HG03108 (cell line): ENCODE measurements around the gene HCFC1R1.
A peak's percentile ranks its signal among the peaks of the same experiment; 100 is the strongest.

ENCODE experiments used
- ATAC-seq: cut with Tn5 transposase; IDR thresholded peaks from one replicate; pipeline ENCODE4 v1.9.1; 2021; ENCODE audit warnings: moderate library complexity; ENCODE audit not compliant: unreplicated experiment

Gene HCFC1R1

DNA sequence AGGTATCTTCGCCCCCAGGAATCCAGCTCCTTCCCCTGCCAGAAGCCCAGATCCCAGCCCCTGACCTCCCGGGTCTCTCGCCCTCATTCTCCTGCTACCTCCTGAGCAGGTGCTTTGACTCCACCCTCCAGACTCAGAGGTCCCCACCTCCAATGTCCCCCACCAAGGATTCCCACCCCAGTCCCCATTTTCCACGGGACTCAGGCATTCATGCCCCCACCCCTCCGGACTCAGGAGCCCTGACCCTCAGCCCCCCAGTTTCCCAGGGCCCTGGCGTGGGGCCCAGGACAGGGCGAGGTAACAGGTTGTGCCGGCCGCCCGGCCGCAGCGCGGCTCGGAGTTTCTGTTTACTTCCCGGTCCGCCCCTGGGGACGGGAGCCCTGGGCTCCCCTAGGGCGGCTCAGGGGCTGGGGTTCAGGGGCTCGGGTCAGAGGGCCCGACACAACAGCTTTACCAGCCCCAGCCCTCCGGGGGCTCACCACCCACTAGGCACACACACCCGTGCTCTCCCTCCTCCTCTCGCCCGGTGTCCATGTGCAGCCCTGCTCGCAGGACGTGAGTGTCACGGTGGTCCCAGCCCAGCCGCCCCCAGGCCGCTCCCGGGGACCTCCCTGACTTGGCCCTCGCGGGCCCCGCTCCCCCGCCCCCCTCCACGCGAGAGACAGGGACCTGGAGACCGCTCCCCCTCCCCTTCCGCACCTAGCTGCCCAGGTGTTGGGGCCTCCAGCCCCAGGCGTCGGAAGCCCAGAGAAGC lies 12.4 kb upstream of the HCFC1R1 start:
- ATAC-seq: no peak

- no peak for ATAC-seq
Measured at GRCh38 chr16:3035289-3035971, 11.7 kb upstream of the HCFC1R1 start.

- no peak for ATAC-seq
Measured at GRCh38 chr16:3032624-3033023, 8.9 kb upstream of the HCFC1R1 start.

DNA sequence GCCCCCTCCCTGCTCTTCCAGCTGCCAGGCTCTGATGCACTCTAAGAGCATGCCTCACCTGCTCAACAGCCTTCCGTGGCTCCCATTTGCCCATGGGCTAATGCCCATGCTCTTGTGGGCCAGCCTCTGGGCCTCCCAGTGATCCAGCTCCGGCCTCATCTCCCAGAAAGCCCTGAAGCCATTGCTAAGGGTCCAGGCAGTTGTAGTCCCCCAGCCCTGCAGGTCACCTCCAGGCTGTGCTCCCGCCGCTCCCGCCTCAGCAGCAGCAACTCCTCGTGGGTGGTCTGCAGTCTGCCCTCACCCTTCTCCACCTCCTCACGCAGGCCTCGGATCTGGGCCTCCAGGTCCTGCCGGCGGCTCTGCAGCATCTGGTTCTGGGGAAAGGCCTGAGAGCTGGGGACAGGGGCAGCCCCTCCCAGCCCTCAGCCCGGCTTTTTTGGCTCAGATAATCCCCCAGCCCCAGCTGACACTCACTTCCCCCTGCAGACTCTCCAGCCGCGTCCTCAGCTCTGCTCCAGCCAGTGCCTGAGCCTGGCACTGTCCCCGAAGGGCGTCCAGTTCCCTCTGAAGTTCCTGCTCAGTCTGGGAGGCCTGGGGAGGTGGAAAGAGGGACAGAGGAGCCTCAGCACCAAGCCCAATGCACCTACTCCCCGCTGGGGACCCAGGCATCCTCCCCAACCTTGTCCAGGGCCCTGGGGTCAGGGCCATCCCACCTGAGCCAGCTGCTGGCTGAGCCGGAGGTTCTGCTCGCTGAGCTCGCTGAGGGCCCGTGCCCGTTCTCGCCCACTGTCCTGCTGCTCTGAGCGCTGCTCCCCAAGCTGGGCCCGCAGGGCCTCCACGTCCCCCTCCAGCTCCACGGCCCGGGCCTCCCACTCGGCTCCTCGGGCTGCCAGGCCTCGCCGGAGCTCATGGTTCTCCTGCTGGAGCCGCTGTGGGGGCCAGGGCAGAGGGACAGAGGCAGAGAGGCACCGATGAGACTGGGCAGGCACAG lies 6.8 kb upstream of the HCFC1R1 start:
- no peak for ATAC-seq

DNA sequence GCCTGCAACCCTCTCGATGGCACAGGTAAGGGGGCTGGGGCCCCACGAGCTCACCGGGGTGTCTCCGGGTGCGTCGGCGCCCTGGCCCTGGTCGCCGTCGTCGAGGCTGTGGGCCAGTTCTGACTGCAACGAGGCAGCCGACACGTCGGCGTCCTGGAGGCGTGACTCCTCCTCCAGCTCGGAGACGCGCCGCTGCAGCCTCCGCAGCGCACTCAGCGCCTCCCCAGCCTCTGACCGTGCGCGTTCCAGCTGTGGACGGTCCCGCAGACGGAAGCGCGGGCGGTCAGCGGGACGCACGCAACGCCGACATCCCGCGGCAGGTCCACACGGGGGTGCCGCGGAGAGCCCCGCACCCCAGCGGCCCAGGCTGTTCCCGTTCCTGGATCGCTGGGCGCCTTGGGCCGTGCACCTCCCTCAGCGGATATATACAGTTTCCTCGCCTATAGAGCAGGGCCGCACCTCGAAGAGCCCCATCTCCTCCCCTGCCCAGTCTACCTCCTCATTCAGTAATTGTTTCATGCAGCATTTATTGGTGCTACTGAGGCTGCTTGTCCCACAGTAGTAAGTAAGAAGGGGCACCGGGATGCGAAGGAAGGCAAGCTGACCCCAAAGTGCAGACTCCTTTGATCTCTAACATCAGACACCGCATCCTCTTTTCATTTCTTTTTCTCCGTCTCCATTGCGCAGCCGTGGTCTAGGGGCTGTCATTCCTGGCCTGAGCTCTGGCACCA lies 5.9 kb upstream of the HCFC1R1 start:
- ATAC-seq: no peak

GRCh38 chr16:3028716-3029319 lies 5.1 kb upstream of the HCFC1R1 start:
- no peak for ATAC-seq

DNA sequence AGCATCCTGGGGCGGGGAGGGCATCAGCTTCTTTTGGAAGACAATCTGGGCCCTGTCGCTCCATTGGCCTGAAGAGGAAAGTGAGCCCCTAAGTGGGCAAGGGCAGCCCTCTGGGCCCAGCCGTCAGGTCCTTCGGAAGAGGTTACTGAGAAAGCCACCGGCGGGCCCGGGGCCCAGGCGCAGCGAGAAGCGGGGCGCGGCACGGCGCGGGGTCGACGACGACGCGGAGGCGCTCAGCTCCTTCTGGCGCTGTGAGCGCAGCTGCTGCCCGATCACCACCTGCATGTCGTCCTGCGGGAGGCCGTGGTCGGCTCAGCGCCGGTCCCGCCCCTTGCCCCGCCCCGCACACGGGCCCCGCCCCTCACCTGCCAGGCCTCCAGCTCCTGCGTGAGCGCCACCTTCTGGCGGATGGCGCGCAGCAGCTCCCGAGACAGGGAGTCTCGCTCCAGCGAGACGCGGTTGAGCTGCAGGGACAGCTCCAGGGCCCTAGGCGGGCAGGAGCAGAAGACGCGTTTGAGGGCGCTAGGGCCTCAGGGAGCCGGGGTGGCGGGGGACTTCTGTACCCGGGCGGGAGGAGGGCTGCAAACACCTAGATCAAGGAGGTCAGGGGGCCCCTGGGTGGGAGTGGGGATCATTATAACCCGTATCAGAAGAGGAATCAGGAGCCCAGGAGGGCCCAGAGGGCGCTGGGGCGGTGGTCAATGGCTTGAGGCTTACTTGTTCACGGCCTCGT lies 4.4 kb upstream of the HCFC1R1 start:
- peak; percentile 31 for ATAC-seq

GRCh38 chr16:3027489-3027795 lies 3.7 kb upstream of the HCFC1R1 start:
- ATAC-seq: no peak

DNA sequence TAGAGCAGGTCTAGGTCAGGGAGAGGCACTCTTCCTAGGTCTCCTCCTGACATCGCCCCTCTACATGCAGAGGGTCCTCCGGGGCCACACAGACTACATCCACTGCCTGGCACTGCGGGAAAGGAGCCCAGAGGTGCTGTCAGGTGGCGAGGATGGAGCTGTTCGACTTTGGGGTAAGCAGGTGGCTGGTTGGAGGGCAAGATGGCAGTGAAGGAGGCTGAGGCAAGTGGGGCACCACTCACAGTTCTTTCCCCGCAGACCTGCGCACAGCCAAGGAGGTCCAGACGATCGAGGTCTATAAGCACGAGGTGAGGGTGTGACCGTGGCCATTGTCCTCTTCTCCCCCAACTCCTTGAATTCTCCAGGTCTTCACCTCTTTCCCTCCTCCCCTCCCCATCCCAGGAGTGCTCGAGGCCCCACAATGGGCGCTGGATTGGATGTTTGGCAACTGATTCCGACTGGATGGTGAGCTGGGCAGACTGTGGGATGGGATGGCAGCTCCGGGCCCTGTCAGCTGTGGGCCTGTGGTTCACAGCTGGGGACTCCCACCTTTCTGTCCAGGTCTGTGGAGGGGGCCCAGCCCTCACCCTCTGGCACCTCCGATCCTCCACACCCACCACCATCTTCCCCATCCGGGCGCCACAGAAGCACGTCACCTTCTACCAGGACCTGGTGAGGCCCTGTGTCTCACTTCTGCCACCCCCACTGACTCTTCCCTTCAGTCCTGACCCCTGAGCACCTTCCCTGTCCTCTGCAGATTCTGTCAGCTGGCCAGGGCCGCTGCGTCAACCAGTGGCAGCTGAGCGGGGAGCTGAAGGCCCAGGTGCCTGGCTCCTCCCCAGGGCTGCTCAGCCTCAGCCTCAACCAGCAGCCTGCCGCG lies 3.1 kb upstream of the HCFC1R1 start:
- ATAC-seq: no peak

GRCh38 chr16:3026003-3026378 lies 2.2 kb upstream of the HCFC1R1 start:
- no peak for ATAC-seq

DNA sequence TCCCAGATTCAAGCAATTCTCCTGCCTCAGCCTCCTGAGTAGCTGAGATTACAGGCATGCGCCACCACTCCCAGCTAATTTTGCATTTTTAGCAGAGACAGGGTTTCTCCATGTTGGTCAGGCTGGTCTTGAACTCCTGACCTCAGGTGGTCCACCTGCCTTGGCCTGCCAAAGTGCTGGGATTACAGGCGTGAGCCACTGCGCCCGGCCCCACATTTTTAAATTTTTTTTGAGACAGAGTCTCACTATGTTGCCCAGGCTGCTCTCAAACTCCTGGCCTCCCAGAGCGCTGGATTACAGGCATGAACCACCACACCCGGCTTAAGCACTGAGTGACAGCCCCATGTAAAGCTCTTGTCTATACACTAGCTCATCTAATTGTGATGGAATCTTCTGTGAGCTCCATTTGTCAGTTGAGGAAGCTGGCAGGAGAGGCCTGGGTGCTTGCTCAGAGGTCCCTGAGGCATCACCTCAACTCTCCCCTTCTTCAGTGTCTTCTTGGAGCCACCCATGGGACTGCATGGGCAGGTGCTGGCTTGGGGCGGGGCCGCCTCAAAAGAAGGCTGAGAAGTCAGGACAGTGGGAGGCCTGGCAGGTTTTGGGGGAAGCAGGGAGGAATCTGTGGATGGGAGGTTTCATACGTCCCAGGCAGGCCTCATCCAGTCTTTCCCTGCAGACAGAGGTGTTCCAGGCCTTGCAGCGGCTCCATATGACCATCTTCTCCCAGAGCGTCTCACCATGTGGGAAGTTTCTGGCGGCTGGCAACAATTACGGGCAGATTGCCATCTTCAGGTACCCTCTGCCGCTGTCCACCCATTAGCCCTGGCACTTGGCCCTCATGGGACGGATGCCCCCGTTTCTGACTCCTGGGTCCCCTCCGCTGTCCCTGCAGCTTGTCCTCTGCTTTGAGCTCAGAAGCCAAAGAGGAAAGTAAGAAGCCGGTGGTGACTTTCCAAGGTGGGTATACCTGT lies 1.6 kb upstream of the HCFC1R1 start:
- no peak for ATAC-seq

DNA sequence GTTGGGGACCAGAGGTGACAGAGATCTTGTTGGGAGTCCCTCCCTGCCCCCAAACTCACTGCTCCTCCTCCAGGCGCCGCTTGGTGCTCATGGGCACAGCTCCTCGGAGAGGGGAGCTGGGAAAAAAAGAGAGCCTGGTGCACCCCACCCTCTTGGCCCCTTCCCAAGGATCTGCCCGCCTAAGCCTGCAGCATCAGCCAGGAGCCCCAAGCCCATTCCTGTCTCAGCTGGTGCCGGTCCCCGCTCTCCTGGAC lies 400 bp downstream of the HCFC1R1 start:
- ATAC-seq: no peak

GRCh38 chr16:3022684-3023414 lies 893 bp downstream of the HCFC1R1 start:
- no peak for ATAC-seq

- ATAC-seq: no peak
Measured at GRCh38 chr16:3022208-3022683, 1.5 kb downstream of the HCFC1R1 start.

DNA sequence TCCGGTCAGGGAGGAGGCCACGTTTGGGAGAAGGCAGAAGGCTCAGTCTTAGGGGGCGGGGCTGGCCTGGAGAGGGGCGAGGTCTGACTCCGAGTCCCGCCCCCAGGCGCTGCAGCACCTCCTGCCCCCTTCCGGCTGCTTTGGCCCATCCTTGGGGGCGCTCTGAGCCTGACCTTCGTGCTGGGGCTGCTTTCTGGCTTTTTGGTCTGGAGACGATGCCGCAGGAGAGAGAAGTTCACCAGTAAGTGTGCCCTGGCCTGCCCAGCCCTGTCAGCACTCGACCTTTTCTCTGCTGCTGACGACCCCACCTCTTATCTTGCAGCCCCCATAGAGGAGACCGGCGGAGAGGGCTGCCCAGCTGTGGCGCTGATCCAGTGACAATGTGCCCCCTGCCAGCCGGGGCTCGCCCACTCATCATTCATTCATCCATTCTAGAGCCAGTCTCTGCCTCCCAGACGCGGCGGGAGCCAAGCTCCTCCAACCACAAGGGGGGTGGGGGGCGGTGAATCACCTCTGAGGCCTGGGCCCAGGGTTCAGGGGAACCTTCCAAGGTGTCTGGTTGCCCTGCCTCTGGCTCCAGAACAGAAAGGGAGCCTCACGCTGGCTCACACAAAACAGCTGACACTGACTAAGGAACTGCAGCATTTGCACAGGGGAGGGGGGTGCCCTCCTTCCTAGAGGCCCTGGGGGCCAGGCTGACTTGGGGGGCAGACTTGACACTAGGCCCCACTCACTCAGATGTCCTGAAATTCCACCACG lies 2.1 kb downstream of the HCFC1R1 start:
- no peak for ATAC-seq

- no peak for ATAC-seq
Measured at GRCh38 chr16:3020604-3021448, 2.9 kb downstream of the HCFC1R1 start.
